Kidney epithelial cell (primary cell): Measurements from ENCODE around the gene ECEL1. TPM values are rescaled to one million over a fixed set of nuclear protein-coding genes. Genes with fewer than 3 reads are reported as not detected.

Experiments
- DNase-seq: peaks from one replicate; pipeline ENCODE4 v3.0.0-alpha.2; 2010; ENCODE audit warnings: low read depth
- H3K27me3 ChIP-seq: 2 replicates; pipeline ENCODE4 v1.6.0; 2011; ENCODE audit warnings: low read length; ENCODE audit not compliant: control insufficient read depth, insufficient read depth
- H3K36me3 ChIP-seq: 2 replicates; pipeline ENCODE4 v1.5.1; 2011; ENCODE audit warnings: low read length; ENCODE audit not compliant: control insufficient read depth, insufficient read depth
- H3K4me3 ChIP-seq: 2 replicates; pipeline ENCODE4 v1.5.1; 2011; ENCODE audit warnings: low read depth, mild to moderate bottlenecking, control low read depth, low read length
- CTCF ChIP-seq: IDR thresholded peaks from 2 replicates; pipeline ENCODE4 v1.5.1; 2011; ENCODE audit warnings: mild to moderate bottlenecking, moderate library complexity, low read length, control low read depth, inconsistent platforms; ENCODE audit not compliant: insufficient read depth, poor library complexity, severe bottlenecking
- total RNA-seq: library from RNA; depleted of rRNA; stranded (reverse); fragments of >200 nt; gene quantifications from 2 replicates; pipeline ENCODE4 v1.2.3, GENCODE V29; 2015

Gene ECEL1
- total RNA-seq, 1 donor from 2014 or later = 2.2 TPM

- no peak overlapping the region for H3K4me3 ChIP-seq
- no peaks in the 10 kb centered on the region for H3K36me3 ChIP-seq
- peaks cover 82% of the 10 kb centered on the region for H3K27me3 ChIP-seq
- TF ChIP-seq CTCF = no peak
- no peak for DNase-seq
These were observed 16.2 kb upstream of the ECEL1 start for GRCh38 chr2:232503809-232504323.

GRCh38 chr2:232502911-232503808 is 15.5 kb upstream of the ECEL1 start:
- no peak for TF ChIP-seq CTCF
- H3K27me3 ChIP-seq = peaks cover 83% of the 10 kb centered on the region
- H3K36me3 ChIP-seq = no peaks in the 10 kb centered on the region
- peak overlapping the region; percentile 1 for H3K4me3 ChIP-seq
- DNase-seq = no peak

- TF ChIP-seq CTCF = no peak
- DNase-seq = no peak
- Histone ChIP-seq H3K36me3 (no peaks in the 10 kb centered on the region), H3K27me3 (peaks cover 87% of the 10 kb centered on the region), H3K4me3 (no peak overlapping the region)
These were observed 14.9 kb upstream of the ECEL1 start for GRCh38 chr2:232502511-232502910.

GRCh38 chr2:232501794-232502390 is 14.3 kb upstream of the ECEL1 start:
- TF ChIP-seq CTCF = no peak
- H3K4me3 ChIP-seq = no peak overlapping the region
- H3K36me3 ChIP-seq = no peaks in the 10 kb centered on the region
- H3K27me3 ChIP-seq = peaks cover 85% of the 10 kb centered on the region
- DNase-seq = no peak

- H3K27me3 ChIP-seq = peaks cover 85% of the 10 kb centered on the region
- H3K36me3 ChIP-seq = no peaks in the 10 kb centered on the region
- TF ChIP-seq CTCF = no peak
These were observed 13.7 kb upstream of the ECEL1 start for GRCh38 chr2:232501331-232501771.

GRCh38 chr2:232498452-232498851 is 10.8 kb upstream of the ECEL1 start:
- no peaks in the 10 kb centered on the region for H3K36me3 ChIP-seq
- no peak for TF ChIP-seq CTCF

More at GRCh38 chr2:232501331-232501771, 13.7 kb upstream of the ECEL1 start:
- no peak overlapping the region for H3K4me3 ChIP-seq
- DNase-seq = no peak

More at GRCh38 chr2:232498452-232498851, 10.8 kb upstream of the ECEL1 start:
- peaks cover 61% of the 10 kb centered on the region for H3K27me3 ChIP-seq
- no peak for DNase-seq
- H3K4me3 ChIP-seq = no peak overlapping the region
